CD4-positive, alpha-beta T cell treated with Interleukin-17A for 4 hours (primary cell): Measurements from ENCODE around the gene MED15.
"Not testable (repeated sequence)": the region's sequence is repeated elsewhere in the genome, so short reads cannot be mapped to it uniquely, and the experiment has no call there.

Experiments used
- DNase-seq: peaks from one replicate; pipeline ENCODE4 v3.0.0-alpha.2; 2020; ENCODE audit warnings: mixed read lengths

The MED15 gene

GRCh38 chr22:20585639-20586402 lies 78.4 kb downstream of the MED15 start:
- DNase-seq: no peak

DNA sequence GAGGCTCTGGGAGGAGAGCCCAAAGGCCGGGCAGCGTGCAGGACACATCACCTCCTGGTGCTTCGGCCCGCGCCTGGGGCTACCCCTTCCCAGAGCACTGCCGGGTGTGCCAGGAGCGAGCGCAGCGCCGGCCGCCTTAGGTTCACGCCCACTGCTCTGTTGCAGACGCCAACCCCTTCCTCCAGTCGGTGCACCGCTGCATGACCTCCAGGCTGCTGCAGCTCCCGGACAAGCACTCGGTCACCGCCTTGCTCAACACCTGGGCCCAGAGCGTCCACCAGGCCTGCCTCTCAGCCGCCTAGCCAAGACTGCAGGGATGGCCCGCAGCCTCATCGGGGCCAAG lies 79.0 kb downstream of the MED15 start:
- DNase-seq: no peak

DNA sequence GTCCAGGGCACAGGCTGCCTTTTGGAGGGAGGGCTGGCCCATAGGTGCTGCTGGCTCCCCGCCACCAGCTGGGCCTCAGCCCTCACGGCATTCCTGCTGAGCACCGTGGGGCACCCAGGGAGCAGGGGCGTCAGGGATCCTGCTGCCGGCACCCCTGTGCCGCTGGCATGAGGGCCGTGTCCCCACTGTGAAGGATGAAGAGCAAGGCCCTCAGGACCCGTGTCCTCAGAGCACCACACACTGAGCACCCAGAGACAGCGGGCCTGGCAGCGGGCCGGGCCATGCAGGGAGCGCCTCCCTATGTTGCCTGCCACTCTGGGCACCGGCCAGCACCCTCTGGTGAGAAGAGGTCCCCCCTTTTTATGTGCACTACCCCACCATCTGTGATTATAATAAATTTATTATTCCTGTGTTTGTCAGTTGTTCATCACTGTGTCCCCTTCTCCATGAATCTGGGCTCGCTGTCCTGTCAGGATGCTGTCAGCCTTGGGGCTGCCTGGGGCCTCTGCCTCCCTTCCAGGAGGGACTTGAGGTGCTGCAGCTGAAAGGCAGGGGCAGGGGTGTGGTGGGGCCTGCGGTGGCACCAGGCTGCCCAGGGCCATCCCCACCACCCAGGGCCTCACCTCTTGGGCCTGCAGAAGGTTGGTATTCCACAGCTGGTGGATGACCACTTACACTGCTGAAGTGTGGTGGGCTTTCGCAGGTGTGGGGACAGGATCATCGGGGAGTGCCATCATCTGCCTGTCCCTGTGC lies 80.0 kb downstream of the MED15 start:
- no peak for DNase-seq

GRCh38 chr22:20588092-20588842 lies 80.9 kb downstream of the MED15 start:
- DNase-seq: no peak

DNA sequence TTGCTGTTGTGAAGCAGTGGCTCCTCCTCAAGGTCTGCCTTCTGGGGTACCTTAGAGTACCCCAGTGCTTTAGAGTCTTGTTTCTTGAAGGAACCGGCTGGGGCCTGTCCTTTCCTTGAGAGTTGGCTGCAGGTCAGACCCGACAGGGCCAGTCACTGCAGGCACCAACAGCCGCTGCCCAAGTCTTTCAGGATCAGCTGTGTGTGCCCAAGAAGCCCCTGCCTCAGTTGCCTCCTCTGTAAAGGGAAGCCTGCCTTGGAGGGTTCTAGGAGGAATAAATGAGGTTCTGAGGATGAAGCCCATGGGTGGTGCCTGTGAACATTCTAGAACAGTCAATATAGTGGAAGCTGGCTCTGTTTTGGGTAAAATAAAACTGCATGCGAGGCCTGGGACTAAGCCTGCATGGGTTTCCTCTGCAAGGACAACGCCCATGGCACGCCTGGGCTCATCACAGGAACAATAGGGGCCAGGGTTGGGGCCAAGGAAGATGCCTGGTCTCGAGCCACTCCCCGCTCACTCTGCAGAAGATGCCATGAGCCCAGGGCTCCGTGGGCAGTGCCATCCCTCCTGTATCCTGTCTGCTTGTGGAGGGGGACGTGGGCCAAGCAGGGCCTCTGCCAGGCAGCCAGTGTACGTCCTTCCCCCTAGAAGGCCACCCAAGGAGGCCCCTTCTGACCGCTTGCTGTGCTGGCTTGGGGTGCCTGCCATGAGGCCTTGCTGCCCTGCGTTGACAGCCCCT lies 81.6 kb downstream of the MED15 start:
- DNase-seq: no peak

DNA sequence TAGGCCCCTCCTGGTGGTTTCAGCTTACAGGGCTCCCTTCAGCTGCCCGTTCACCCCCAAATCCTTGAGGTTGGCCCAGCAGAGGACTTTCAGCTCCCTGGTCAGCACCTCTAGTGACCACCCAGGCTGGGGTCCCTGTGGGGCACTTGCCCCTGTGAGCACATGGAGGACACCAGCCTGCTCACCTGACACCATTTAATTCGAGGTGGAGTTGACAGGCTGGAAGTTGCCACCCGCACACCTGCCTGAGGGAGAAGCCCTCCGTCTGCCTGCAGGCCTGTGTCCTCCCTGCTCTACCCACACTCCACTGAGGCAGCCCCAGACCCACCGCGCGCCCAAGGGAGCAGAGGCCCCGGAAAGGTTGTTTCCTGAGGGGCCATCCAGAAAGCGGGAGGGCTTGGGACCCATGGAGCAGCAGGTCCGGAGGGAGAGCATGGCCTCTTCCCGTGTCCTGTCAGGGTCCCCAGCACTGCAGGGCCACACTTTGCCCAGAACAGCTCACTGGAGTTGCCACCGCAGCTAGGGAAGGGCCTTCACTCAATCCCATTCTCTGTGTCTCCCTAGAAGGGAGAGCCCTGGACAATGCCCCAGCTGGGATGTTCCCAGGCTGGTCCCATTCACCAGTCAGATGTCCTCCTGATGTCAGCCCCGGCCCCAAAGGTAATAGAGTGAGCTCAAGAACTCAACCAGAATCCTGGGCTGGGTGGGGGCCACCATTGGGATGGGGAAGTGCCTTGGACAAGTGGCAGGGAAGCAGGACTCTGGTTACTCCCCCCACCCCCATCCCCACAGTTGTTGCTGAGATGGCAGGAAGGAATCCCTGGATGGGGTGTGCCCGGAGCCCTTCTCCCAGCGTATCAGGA lies 82.4 kb downstream of the MED15 start:
- DNase-seq: no peak

DNA sequence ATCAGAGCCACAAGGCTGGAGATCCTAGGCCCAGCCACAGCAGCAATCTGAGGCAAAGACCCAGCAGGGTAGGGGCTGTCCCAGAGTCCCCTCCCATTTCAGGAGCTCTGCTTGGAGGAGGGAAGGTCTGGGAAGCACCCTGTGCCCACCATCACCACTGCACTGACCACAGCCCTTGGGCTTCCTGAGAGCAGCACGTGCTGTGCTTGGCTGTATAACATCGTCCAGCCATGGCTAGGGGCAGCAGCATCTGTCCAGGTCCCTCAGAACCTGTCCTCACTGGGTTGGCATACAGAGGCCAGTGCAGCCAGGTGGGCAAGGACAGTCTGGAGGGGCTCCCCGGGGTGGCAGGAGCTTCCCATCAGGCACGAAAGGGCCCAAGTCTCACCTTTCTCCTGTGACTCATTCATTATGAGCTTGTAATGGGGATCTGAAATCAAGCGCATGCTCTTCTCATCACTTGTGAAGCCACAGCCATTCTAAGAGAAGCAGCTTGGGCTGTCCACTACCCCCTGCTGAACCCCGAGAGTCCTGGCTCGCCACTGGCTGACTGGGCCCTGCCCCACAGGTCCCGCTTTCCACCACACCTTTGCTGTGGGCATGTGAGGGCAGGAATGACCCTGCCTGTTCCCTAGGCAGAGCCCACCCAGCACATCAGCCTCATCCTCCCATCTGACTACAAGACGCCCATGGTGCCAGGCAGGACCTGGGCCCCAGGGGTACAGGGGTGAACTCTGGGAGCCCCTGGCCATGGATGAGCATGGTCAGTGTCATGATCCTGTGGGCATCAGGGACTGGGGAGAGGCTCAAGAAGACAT lies 83.3 kb downstream of the MED15 start:
- no peak for DNase-seq

GRCh38 chr22:20591295-20591645 lies 83.9 kb downstream of the MED15 start:
- DNase-seq: no peak

DNA sequence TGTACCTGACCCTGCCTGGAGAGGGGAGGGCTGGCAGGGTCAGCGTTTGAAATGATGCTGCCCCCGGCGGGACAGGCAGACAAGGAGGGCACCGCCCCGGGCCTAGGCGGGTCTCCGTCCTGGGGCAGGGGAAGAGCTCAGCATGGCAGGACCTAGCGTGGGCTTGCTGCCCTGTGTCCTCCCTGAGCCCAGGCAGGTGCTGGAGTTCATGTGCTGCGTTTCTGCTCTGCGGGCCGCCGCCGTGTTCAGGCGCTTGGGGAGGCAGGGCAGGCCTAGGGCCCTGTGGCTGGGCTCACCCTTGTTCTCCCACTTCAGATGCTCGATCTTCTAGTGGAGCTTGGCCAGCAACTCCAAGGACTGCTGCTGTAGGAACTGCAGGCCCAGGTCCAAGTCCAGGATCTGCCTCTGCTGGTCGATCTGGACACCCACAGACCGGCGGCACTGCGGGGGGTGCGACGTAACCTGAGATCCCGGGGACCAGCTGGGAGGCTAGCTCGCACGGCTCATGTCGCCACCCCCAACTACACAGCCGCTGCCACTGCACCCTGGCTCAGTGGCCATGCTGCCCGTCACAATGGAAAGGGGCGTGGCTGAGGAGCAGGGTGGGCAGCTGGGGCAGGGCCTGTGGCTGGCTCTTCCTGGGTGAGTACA lies 84.4 kb downstream of the MED15 start:
- no peak for DNase-seq

- DNase-seq: not testable (repeated sequence)
These were observed 86.6 kb downstream of the MED15 start for GRCh38 chr22:20594038-20594437.

DNA sequence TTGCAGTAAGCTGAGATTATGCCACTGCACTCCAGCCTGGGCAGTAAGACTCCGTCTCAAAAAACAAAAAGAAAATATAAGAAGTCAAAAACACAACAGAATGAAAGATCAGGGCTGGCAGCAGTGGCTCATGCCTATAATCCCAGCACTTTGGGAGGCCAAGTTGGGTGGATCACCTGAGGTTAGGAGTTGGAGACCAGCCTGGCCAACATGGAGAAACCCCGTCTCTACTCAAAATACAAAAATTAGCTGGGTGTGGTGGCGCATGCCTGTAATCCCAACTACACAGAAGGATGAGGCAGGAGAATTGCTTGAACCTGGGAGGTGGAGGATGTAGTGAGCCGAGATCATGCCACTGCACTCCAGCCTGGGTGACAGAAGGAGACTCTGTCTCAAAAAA lies 87.1 kb downstream of the MED15 start:
- not testable (repeated sequence) for DNase-seq

GRCh38 chr22:20595461-20595860 lies 88.1 kb downstream of the MED15 start:
- no peak for DNase-seq

GRCh38 chr22:20599117-20599516 lies 91.7 kb downstream of the MED15 start:
- no peak for DNase-seq

GRCh38 chr22:20600137-20600673 lies 92.8 kb downstream of the MED15 start:
- no peak for DNase-seq

GRCh38 chr22:20601308-20601707 lies 93.9 kb downstream of the MED15 start:
- no peak for DNase-seq

DNA sequence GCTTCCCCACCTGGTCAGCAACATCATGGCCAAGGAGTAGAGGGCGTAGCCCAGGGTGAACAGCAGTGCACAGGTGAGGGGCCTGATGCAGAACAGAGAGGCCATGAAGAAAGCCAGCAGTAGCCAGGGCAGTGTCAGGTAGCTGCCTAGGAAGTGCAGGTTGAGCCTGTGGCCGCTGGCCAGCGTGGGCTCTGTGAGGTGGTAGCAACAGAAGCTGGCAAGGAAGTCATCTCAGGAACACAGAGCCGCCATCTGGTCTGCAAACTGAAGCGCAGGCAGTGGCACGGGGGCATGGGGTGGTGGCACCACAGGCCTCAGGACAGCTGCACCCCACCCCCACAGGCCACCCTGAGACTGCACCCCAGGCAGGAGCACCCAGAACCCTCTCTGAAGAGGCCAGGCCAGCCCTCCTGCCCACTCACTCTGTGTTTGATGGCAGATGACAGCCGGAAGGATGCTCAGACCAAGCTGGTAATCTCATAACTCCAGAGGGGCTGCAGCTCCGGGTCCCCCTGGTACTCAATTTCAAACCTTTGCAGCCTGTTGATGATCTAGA lies 95.3 kb downstream of the MED15 start:
- DNase-seq: no peak

DNA sequence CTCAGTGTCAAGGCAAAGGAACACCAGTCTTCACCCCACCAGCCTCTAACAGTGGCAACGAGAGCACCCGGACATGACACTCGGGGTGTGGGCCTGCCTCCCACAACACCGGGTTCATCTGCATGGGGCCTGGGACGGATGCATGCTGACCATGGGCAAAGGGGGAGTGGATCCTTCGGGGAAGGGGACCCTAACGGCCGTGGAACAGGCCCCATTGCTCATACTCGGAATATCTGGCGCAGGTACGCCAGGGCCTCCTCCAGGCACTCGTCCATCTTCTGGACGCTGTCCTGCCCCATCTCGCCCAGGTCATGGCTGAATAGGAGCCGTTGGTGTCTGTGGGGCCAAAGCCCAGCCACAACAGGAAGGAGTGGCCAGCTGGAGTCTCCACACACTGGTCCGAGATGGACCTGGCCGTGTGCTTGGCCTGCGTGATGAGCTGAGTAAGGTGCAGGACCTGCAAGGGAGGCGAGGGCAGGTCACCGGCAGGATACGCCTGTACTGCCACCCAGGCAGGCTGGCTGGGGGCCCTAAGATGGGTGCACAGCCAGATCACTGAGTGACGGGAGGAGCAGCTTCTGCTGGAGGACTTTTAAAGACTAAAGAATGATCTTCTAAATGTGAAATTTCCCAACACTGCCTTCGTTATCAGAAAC lies 96.8 kb downstream of the MED15 start:
- DNase-seq: no peak

DNA sequence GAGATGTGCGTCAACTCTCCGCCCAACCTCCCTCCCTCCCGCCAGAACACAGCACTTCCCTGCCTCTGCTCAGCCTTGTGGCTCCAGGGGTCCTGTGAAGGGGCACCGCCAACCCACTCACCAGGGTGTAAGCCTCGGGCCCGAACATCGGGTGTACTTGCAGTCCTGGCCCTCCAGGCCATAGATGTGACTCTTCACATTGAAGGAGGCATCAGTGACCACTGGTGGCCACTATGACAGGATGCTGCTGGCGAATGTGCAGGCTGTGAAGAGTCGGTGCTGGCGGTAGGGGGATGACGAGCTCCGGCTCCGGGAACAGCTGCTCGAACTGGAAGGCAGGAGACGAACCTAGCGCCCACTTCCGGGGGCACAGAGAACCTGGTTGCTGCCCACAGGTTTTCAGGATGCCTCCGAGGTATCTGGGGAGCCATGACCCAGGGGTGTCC lies 97.4 kb downstream of the MED15 start:
- no peak for DNase-seq

GRCh38 chr22:20605328-20605727 lies 97.9 kb downstream of the MED15 start:
- DNase-seq: no peak
